Activated CD8-positive, alpha-beta T cell treated with anti-CD3 and anti-CD28 coated beads for 36 hours (primary cell): ENCODE data around the gene CLDN10. TPM values are rescaled to one million over a fixed set of nuclear protein-coding genes. Genes with fewer than 3 reads are reported as not detected.

ENCODE experiments used
- ATAC-seq: fragments of 200-7000 bp; cut with Tn5 transposase; one replicate; pipeline ENCODE4 v1.10.0; 2021; ENCODE audit warnings: mild to moderate bottlenecking, moderate library complexity
- CTCF ChIA-PET: fragments of 350-600 bp; sonication (Branson Sonifier 250); formaldehyde crosslinking; loops from one replicate; lab custom pipeline; 2021; ENCODE audit warnings: antibody characterized with exemption; lab: Charles Lee
- POLR2A ChIA-PET: fragments of 350-600 bp; sonication (Branson Sonifier 250); formaldehyde crosslinking; loops from one replicate; lab custom pipeline; 2021; ENCODE audit warnings: antibody characterized with exemption; lab: Charles Lee
- DNase-seq: peaks from one replicate; pipeline ENCODE4 v3.0.0-alpha.2; 2020
- H3K27ac Mint-ChIP-seq: one replicate; pipeline ENCODE4 v1.8.0; 2021; ENCODE audit warnings: mild to moderate bottlenecking, mixed read lengths
- H3K27me3 Mint-ChIP-seq: one replicate; pipeline ENCODE4 v1.8.0; 2021; ENCODE audit warnings: mixed read lengths
- H3K36me3 Mint-ChIP-seq: one replicate; pipeline ENCODE4 v1.8.0; 2021; ENCODE audit warnings: low read depth, mixed read lengths
- H3K4me1 Mint-ChIP-seq: one replicate; pipeline ENCODE4 v1.8.0; 2021; ENCODE audit warnings: low read depth, mixed read lengths
- H3K4me3 Mint-ChIP-seq: one replicate; pipeline ENCODE4 v1.8.0; 2021; ENCODE audit warnings: mild to moderate bottlenecking, moderate library complexity, mixed read lengths
- H3K9me3 Mint-ChIP-seq: one replicate; pipeline ENCODE4 v1.8.0; 2021; ENCODE audit warnings: mixed read lengths
- CTCF ChIP-seq: fragments of 200-600 bp; IDR thresholded peaks from one replicate; pipeline ENCODE4 v1.8.0; 2022; ENCODE audit warnings: antibody characterized with exemption, mild to moderate bottlenecking
- intact Hi-C: fragments of 100-400 bp; cut with micrococcal nuclease; formaldehyde crosslinking; loops from one replicate; pipeline ENCODE4 v1.10.0; 2022
- total RNA-seq, 2 experiments: library from RNA; stranded (reverse); gene quantifications; one replicate each; pipeline ENCODE4 v1.2.3, GENCODE V29; 2021

CLDN10 gene
- total RNA-seq, 2 experiments from 2014 or later = not detected

GRCh38 chr13:95629071-95629470 lies 76.6 kb downstream of the CLDN10 start:
- Mint-ChIP-seq H3K4me3 (no peak overlapping the region), H3K9me3 (no peaks in the 10 kb centered on the region), H3K4me1 (no peaks in the 10 kb centered on the region), H3K27ac (no peak overlapping the region), H3K27me3 (peaks cover 14% of the 10 kb centered on the region), H3K36me3 (no peaks in the 10 kb centered on the region)
- intact Hi-C loops = no loop called here
- no peak for TF ChIP-seq CTCF
- POLR2A ChIA-PET = no interaction called here
- DNase-seq (no peak), ATAC-seq (no peak)
- CTCF ChIA-PET = no interaction called here

Other genes starting within 250 kb of the CLDN10 start
- under 1 TPM; 0.54 to 0.85 TPM for gene DZIP1, start 92.0 kb downstream of the CLDN10 start, total RNA-seq
- gene DNAJC3, start 124.4 kb downstream of the CLDN10 start, total RNA-seq = 10 to 100 TPM; 15.9 to 16.8 TPM